KOPT-K1 (cell line): Measurements from ENCODE around the gene MPPED2.

Experiments used
- H3K27ac ChIP-seq: fragments of 200-600 bp; sonication (generic); 2 replicates; pipeline ENCODE4 v1.5.1; 2016; ENCODE audit warnings: antibody characterized with exemption, mild to moderate bottlenecking, low read depth, low read length; ENCODE audit not compliant: poor library complexity, severe bottlenecking
- H3K36me3 ChIP-seq: fragments of 200-600 bp; sonication (generic); 2 replicates; pipeline ENCODE4 v1.5.1; 2017; ENCODE audit warnings: antibody characterized with exemption, mild to moderate bottlenecking, low read length, moderate library complexity; ENCODE audit not compliant: insufficient read depth
- H3K9me3 ChIP-seq: fragments of 200-600 bp; sonication (generic); 2 replicates; pipeline ENCODE4 v1.5.1; 2017; ENCODE audit warnings: antibody characterized with exemption, low read length, mild to moderate bottlenecking; ENCODE audit not compliant: insufficient read depth, poor library complexity, severe bottlenecking

The MPPED2 gene, protein sequence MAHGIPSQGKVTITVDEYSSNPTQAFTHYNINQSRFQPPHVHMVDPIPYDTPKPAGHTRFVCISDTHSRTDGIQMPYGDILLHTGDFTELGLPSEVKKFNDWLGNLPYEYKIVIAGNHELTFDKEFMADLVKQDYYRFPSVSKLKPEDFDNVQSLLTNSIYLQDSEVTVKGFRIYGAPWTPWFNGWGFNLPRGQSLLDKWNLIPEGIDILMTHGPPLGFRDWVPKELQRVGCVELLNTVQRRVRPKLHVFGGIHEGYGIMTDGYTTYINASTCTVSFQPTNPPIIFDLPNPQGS

DNA sequence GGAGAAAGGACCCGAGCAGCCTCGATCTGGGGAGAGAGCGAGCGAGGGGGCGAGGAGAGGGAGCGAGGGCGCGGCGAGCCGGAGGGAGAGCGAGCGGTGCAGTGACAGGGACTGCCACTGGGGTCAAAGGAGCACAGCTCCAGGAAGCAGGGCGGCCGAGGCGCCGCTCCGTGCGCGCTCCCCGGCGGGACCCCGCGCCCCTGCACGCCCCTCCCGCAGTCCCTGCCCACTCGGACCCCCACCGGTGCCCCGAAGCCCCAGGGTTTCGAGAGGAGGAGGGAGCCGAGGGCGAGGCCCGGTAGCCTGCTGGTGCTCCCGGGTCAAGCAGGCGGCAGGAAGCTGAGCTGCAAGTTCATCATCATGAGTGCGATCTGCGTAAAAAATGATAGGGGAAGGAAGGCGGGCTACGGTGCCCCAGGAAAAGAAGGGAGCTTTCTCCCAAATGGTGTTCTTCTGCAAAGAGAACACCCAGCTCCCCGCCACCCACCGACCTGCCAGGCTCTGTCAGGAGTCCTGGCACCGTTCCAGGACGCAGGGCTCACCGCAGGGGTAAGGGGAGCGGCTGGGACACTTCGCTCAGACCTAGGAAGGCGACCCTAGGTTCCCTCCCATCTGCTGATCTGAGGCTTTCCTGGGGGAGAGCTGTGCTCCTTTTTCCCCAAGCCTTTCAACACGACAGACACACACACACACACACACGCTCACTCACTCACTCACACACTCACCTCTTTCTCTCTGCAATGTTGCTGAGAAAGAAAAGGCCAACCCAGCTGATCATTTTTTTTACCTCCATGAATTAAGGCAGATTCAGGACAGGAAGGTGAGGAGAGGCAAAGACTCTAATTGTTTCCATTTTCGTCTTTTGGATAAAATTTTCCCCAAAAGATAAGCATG, at the start of gene MPPED2:
MPPED2 (minus strand) TSS at position 103 of the 894 bp plus-strand sequence. CDS start 5,980 bp downstream, outside the sequence.
- H3K27ac ChIP-seq = no peak within 1 kb of the TSS
- no peaks in the 10 kb centered on the region for H3K9me3 ChIP-seq
- H3K36me3 ChIP-seq = no peaks in the 10 kb centered on the region

DNA sequence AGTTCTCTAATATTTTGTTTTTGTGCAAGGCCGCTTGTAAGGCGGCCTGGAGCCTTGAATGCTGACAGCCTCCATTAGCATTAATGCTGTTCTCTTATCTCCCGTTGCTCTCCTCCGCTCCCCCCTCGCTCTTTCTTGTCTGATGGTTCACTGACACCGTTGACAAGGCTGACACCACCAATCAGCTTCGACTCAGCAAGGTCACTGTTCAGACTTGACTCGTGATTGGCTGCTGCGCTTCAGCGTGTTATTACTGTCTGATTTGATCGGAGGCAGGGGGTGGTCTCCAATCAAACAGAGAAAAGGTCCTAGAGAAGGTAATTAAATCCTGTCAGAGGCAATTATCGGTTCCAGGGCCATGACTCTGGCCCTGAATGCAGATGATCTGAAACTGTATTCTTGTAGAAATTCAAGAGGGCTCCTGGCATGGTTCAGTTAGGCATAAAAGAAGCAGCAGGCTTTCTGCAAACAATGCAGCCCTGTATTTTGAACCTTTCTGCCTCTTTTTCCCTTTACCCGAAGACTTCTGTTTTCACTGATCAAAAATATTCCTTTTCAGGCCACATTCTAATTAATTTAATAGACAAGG, 49.3 kb upstream of the MPPED2 start:
- no peak overlapping the region for H3K27ac ChIP-seq
- no peaks in the 10 kb centered on the region for H3K36me3 ChIP-seq
- no peaks in the 10 kb centered on the region for H3K9me3 ChIP-seq

DNA sequence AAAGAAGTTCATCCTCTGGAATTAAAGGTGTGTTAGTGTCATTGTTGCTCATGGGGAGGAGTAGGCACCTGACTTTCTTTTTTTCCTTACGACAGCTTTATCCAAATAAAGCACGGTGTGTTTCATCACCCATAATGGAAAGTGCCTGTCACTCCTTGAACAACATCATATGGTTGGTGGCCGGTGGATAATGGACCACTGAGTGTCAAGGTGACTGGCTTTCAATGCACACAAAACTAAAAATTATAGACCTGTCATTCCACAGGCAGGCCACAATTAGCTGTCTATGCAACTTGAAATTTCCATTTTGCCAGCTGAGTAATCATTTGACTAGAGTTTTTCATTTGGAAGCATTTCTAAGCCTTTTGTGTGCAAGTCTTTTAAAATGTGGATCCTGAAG, 45.0 kb upstream of the MPPED2 start:
- Histone ChIP-seq H3K27ac (no peak overlapping the region), H3K36me3 (no peaks in the 10 kb centered on the region), H3K9me3 (no peaks in the 10 kb centered on the region)

DNA sequence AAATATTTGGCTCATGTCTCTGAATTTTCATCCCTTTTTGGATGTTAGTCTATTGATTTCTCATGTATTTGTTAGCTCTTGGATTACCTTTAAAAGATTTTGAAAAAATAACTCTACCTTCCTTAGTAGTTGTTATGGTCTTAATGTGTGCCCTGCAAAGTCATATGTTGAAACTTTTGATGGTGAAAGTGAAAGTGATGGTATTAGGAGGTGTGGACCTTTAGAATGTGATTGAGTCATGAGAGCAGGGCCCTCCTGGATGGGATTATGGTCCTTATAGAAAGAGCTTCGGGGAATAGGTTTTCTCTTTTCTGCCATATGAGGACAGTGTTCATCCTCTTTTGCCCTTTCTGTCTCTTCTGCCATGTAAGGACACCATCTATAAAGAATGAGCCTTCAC, 33.6 kb upstream of the MPPED2 start:
- Histone ChIP-seq H3K9me3 (no peaks in the 10 kb centered on the region), H3K27ac (no peak overlapping the region), H3K36me3 (no peaks in the 10 kb centered on the region)

DNA sequence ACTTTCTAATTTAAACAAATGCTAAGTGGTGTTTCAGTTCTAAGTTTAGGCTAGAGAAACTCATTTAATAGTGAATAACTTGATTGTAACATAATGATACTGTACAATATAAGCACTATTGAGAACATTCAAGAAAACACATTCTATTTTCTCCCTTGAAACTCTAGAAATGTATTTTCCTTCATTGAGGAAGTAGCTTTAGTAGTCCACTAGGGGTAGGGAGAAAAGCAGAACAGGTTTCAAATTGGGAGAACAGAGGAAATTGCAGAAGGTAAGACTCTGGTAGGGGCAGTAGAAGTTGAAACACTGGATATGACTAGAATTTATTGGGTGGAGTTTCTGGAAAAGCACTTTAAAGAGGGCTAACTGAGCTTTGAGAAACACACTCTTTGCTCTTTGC, 31.6 kb upstream of the MPPED2 start:
- Histone ChIP-seq H3K36me3 (no peaks in the 10 kb centered on the region), H3K9me3 (no peaks in the 10 kb centered on the region), H3K27ac (no peak overlapping the region)

DNA sequence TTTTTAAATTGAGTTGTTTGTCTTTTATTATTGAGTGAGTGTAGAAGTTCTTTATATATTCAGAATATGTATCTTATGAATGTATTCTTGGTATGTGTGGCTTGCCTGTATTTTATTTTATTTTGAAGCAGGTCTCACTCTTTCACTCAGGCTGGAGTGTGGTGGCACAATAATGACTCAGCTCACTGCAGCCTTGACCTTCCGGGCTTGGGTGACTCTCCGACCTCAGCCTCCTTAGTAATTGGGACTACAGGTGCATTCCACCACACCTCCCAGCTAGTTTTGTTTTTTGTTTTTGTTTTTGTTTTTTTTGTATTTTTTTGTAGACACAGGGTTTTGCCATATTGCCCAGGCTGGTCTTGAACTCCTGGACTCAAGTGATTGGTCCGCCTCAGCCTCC, 24.5 kb upstream of the MPPED2 start:
- no peak overlapping the region for H3K27ac ChIP-seq
- no peaks in the 10 kb centered on the region for H3K36me3 ChIP-seq
- no peaks in the 10 kb centered on the region for H3K9me3 ChIP-seq

DNA sequence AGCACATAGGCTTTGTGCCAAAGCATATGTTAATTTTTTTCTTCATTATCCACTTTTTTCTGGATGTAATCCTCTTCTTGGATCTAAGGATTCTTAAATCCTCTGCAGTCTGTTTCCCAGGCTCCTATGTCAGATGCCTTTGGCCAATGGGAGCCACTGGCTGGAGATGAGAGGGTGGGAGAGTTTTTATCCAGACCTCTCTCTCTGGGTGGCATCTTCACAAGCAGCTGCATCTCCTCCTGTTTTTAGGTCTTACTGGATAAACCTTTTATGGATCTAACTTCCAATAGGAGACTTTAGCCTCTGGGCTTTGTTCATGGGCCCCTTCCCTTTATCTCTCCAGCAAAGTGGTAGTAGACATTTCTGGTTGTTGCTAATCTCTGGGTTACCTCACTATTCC, 22.4 kb upstream of the MPPED2 start:
- no peaks in the 10 kb centered on the region for H3K36me3 ChIP-seq
- H3K9me3 ChIP-seq = no peaks in the 10 kb centered on the region
- no peak overlapping the region for H3K27ac ChIP-seq

DNA sequence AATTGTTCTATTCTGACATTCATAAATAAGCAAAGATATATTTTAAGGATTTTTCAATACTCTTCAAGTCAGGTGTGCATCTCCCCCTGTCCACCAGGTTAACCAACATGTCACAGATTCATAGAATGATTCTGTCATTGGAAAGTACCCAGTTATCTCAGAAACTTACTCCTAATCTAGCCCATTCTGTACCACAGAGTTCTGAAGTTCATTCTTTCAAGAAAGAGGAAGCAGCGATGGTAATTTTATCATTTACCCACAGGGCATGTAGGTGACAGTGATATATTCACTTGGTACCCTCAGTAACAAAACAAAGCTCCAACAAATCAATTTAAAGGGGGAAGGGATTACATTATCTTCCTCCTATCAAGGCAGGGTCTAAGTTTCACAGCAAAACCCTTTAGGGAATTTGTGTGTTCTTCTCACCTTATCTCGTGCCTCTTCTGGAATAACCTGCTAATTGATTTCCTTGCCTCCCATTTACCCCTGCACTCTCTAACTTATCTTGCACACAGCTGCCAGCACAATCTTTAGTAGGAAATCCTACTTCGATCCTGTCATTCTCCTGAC, 19.0 kb upstream of the MPPED2 start:
- Histone ChIP-seq H3K9me3 (no peaks in the 10 kb centered on the region), H3K27ac (no peak overlapping the region), H3K36me3 (no peaks in the 10 kb centered on the region)

DNA sequence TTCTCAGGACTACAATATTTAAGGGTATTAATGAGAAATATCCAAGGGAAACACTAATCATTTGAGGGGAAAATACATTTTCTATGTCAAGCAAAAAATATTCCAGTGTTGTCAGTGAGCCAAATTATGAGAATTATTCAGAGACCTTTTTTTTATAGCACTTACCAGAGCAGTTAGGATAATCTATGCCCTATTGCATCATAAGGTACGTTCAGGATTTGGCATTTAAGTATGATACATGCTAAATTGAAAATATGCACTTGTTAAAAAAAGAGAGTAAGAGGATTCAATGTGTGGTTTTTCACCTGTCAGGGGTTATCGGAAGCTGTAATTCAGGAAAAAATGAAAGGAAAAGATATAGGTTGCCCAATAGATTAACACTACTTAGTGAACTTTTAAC, 17.2 kb upstream of the MPPED2 start:
- Histone ChIP-seq H3K36me3 (no peaks in the 10 kb centered on the region), H3K9me3 (no peaks in the 10 kb centered on the region), H3K27ac (no peak overlapping the region)

DNA sequence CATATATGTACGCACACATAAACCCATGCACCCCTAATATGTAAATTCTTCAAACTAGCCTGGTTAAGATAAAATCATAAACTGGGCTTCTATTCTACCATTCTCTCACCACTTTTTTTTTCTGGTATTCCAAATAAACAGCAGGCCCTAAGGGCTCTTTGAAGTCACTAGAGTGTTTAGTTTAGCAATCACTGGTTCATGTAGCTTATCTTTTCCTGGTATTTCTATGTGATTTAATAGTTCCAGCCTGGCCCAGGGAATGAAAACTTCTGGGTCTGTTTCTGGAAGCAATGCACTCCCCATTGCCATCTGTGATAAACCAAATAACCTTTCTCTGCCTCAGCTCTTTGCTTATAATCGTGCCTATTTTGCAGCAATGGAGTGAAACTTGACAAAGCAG, 10.7 kb upstream of the MPPED2 start:
- H3K9me3 ChIP-seq = no peaks in the 10 kb centered on the region
- H3K36me3 ChIP-seq = no peaks in the 10 kb centered on the region
- no peak overlapping the region for H3K27ac ChIP-seq

DNA sequence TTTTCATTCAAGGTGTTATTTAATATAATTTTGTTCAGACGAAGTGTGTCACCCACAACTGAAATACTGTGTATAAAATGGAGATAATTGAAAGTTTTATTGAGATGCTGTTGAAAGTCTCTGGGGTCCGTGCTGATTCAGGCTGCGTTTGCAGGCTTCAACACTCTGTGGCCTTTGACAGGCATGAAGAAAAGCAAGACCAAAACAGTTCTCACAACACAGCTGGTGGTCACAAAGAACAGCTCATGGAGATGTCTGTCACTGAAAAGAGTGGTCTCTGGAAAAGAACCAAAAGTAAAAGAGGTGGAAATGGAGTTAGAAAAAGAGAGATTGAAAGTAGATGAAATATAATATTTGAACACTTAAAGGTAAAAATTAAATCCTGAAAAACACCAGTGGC, 9.8 kb upstream of the MPPED2 start:
- Histone ChIP-seq H3K9me3 (no peaks in the 10 kb centered on the region), H3K27ac (no peak overlapping the region), H3K36me3 (no peaks in the 10 kb centered on the region)

DNA sequence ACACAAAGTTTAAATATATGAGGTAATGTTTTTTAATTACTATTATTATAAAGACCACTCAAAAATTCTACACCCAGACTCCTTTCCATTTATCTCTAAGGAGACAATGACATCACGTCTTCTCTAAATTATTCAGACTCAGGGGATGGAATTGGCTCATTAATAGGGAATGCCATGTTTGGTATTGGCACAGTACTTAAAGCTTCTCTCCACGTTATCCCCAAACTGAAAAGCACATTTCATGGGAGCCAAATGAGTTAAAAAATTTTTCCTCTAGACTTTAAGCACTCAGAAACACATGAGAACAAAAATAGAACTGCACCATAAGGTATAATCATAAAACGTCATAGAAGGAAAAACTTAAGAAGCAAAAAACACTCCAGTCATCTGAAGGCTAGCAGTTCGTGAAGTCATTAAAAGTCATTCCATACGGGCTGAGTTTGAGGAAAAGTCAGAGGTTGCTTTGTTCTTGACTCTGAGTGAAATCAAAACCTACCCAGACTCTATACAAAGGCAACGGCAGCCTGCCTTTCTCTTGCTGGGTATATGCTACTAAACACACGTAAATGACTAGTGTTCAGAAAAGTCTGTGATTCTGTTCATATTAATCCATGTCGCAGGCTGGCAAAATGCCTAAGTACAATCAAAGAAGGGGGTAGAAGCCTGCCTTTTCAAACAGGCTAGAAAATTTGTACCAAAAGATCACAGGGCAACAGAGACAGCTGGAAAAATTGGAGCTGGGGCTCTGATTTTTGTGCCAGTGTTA, 8.7 kb upstream of the MPPED2 start:
- H3K27ac ChIP-seq = no peak overlapping the region
- H3K9me3 ChIP-seq = no peaks in the 10 kb centered on the region
- no peaks in the 10 kb centered on the region for H3K36me3 ChIP-seq

DNA sequence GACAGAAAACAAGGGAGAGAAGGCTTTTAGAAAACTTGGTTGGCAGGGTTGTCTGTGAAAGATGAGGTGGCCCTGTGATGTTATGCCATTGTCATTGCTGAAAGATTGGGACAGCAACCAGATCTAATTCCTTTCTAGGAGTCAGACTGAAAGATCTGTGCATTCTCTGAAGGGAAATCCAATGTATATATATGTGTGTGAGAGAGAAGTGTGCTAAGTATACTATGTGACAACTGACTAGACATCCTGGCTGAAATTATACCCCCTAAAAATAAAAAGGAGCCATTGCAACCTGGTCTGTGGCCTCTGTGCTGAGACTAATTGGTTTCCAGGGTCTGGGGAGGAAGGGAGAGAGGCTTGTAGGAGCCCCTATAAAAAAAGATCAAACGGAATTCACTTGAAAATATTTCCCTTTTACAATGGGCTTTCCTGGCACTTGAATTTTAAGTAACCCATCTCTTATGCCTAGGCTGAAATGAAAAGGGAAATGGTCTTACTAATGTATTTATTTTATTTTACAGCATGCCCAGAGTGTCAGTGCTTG, 1.2 kb upstream of the MPPED2 start:
- Histone ChIP-seq H3K27ac (no peak overlapping the region), H3K36me3 (no peaks in the 10 kb centered on the region)

DNA sequence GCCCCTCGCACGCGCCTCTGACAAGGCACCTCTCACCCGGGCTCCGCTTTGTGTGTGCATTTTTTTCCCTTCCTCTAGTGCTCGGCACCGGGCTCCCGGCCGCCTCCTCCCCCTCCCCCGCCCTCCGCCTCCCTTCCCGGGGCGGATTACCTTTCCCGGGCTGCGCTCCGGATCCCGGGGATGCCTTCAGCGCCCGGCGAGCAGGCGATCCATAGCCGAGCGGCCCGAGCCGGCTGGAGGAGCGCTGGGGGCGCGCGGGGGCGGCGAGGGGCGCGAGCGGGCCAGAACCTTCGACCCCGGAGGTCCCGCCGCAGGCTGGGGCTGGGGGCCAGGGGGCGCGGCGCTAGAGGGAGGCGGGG, 282 bp downstream of the MPPED2 start:
- Histone ChIP-seq H3K9me3 (no peaks in the 10 kb centered on the region), H3K36me3 (no peaks in the 10 kb centered on the region), H3K27ac (no peak overlapping the region)

More for the DNA sequence above, 1.2 kb upstream of the MPPED2 start:
- no peaks in the 10 kb centered on the region for H3K9me3 ChIP-seq
